ENCODE data around the gene MRNIP.

Gene MRNIP

DNA sequence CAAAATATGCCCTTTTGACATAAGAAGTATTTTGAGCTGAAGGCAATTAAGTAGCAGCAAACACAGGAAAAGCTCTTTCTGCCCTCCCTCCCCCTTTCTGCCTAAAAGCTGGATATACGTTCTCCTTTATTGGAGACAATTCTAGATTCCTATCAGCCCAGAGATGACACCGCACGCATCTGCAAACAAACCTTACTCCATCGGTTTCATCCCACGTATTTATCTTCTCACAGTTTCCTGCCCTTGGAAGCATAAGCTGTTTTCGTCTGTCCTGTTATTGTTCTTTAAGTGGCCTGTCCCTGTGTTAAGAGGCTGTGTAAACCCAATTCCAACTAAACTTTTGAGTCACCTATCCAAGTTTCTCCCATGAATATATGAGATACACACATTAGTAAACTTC, 37.2 kb upstream of the MRNIP start:
- TF ChIP-seq, protein P1, sequence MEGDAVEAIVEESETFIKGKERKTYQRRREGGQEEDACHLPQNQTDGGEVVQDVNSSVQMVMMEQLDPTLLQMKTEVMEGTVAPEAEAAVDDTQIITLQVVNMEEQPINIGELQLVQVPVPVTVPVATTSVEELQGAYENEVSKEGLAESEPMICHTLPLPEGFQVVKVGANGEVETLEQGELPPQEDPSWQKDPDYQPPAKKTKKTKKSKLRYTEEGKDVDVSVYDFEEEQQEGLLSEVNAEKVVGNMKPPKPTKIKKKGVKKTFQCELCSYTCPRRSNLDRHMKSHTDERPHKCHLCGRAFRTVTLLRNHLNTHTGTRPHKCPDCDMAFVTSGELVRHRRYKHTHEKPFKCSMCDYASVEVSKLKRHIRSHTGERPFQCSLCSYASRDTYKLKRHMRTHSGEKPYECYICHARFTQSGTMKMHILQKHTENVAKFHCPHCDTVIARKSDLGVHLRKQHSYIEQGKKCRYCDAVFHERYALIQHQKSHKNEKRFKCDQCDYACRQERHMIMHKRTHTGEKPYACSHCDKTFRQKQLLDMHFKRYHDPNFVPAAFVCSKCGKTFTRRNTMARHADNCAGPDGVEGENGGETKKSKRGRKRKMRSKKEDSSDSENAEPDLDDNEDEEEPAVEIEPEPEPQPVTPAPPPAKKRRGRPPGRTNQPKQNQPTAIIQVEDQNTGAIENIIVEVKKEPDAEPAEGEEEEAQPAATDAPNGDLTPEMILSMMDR (conservative IDR thresholded peaks at IDR 0.05; ENCODE audit: low read depth): no peak
- POLR2A ChIA-PET (ENCODE audit: low non-redundant PET): no interaction called here
- H3K27ac ChIP-seq: no peak overlapping the region
- CTCF ChIA-PET: no interaction called here
- no peak for DNase-seq (ENCODE audit: low spot score)

DNA sequence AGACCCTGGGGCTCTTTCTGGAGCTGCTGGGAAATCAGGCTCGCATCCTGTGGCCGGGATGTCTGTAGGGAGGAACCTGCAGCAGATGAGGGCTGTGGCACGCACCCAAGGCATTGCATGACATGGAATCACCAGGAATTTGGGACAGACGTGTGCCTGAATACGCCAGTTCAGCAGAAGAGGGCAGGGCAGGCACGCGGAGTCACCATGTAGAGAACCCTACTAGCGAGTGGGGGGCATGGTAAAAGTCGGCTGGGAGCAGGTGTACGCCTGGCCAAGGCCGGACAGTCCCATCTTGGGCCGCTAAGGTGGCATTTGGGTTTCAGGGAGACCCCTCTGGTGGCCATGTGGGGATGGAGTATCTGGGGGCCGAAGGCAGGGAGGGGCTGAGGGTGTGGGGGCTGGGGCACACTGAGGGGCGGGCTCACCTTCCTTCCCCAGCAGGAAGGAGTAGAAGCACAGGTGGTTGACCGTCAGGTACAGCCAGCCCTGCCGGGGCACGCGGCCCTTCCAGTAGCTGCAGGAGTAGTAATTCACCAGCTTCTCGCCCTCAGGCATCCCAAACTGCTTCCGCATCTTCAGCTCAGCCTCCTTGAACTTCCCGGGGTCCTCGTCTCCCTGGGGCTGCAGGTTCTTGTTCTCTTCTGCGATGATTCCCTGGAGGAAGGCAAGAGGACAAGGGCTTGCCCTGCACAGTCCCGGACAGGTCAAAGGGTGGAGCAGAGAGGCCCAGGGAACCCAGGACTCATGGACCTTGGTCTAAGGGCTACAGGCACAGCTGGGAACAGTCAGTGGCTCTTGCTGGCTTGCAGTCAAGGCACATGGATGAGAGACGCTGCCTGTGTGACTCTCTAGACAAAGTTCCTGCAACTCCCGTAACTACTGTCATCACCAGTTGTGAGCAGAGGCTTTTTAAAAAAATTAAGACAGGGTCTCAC, 35.6 kb upstream of the MRNIP start:
- TF ChIP-seq, protein P1 (conservative IDR thresholded peaks at IDR 0.05; ENCODE audit: low read depth): no peak
- POLR2A ChIA-PET (ENCODE audit: low non-redundant PET): no interaction called here
- DNase-seq (ENCODE audit: low spot score): no peak
- no peak overlapping the region for H3K27ac ChIP-seq
- CTCF ChIA-PET: no interaction called here

DNA sequence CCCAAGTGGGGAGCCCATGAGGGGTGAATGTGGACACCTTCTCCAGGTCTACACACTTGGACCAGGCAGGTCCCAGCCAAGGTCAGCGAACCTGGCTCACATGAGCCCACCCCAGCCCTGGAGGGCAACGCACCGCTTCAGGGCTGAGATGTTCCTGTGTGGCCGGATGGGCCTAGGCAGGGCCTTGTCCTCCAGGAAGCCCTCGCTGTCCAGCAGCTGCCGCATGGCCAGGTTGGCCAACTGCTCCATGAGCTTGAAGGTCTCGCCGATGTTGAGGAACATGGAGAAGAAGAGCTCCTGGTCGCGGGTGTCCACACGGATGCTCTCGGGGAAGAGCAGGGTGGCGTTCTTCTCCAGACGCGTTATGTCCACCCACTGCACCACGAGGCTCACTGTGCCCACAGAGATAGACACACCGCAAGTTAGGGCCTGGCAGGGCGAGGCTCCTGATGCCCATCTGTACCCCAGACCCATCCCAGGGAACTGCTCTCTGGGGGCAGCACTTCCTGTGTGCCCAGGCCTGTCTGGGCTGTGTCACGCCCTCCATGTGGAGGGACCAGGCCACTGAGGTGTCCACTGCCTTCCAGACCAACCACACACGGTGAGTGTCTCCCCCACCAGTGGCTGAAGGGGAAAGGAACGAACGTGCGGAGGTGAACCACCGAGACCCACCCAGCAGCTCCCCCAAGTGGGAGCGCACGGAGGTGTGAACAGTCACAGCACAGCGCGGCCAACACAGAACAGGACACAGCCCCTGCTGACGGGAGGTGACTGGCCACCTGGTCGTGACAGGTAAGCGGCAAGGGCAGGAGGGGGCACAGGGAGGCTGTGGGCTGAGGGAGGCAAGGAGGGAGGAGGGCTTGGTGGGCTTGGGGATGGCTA, 34.7 kb upstream of the MRNIP start:
- TF ChIP-seq, protein P1 (conservative IDR thresholded peaks at IDR 0.05; ENCODE audit: low read depth): no peak
- no peak for DNase-seq (ENCODE audit: low spot score)
- ChIA-PET POLR2A (ENCODE audit: low non-redundant PET) (no interaction called here), CTCF (interaction anchor here (0.5 kb wide), 1 partner anchor 47 kb away, joined by 3 read pairs; no protein-coding TSS in a partner anchor)
- no peak overlapping the region for H3K27ac ChIP-seq

DNA sequence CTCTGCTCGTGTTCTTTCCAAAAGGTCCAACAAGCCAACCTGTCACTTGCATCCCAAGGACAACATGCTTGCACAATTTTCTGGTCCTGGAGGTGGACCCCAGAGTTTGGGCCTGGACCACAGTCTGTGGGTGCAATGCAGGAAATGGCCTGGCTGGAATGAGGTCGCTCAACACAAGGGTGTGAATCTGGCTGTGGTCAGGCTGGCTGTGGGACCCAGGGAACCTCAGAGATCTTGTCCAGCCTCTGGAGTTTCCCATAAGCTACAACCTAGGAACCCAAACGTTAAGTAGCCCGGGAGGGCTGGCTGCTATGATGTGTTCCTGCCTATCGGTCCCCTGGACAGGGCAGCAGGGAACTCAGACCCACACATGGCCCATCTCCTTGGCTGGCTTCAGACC, 33.6 kb upstream of the MRNIP start:
- POLR2A ChIA-PET (ENCODE audit: low non-redundant PET): no interaction called here
- TF ChIP-seq, protein P1 (conservative IDR thresholded peaks at IDR 0.05; ENCODE audit: low read depth): no peak
- DNase-seq (ENCODE audit: low spot score): no peak
- no peak overlapping the region for H3K27ac ChIP-seq
- CTCF ChIA-PET: no interaction called here

DNA sequence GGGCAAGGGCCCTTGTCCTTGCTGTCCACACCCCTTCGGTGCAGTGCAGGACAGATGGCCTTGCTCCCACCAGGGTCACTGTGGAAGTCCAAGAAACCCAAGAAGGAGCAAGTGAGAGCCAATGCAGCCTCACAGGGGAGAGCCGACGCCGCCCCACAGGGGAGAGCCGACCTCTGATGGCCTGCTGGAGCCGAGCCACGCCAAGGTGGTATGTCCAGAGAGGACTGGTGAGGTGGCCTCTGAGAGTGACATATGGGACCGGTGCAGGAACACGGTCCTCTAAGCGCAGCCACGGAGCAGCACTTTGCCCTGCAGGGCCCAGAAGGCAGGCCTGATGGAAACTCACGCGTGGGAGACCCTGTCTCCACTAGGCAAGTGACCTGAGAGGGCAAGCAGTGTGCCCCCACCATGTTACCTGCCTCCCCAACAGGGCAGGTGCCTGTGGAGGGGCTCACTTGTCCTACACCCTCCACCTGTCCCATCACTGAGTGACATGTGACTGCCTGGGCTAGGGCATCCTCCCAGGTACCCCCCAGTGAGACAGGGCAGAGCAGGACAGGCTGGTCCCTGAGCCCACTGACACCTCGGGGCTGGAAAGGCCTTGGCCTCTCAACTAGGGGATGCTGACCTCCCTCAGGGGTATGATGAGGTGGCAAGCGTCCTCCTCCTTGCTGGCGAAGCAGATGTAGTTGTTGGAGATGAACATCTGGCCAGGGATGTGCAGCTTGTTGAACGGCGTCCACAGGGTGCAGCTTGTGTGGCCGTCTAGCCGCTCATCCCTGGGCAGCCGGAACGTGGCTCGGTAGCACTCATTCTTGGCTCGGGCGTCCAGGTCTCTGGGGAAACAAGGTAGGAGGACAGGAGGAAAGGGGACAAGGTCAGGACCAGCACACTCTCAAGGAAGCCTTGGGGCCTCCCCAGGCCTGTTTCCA, 32.4 kb upstream of the MRNIP start:
- no peak for DNase-seq (ENCODE audit: low spot score)

More for the DNA sequence above, 32.4 kb upstream of the MRNIP start:
- no peak overlapping the region for H3K27ac ChIP-seq
- TF ChIP-seq, protein P1 (conservative IDR thresholded peaks at IDR 0.05; ENCODE audit: low read depth): no peak
- CTCF ChIA-PET: no interaction called here
- POLR2A ChIA-PET (ENCODE audit: low non-redundant PET): no interaction called here

Data from RWPE1 (cell line).